ENCODE data around the gene GFOD1. TPM values are rescaled to one million over a fixed set of nuclear protein-coding genes. Genes with fewer than 3 reads are reported as not detected.

Gene GFOD1
- total RNA-seq, 1 experiment from 2014 or later: 6.1 TPM

GRCh38 chr6:13367396-13367795 lies 120.0 kb downstream of the GFOD1 start:
- Histone ChIP-seq H2AFZ (ENCODE audit: low read length) (no peak overlapping the region), H3K79me2 (ENCODE audit: insufficient read depth, low read length) (no peaks in the 10 kb centered on the region), H3K14ac (ENCODE audit: insufficient read depth, low read length) (no peak overlapping the region), H3T11ph (ENCODE audit: low read length) (no peak overlapping the region), H3K23ac (ENCODE audit: insufficient read length, low read depth, low read length) (no peak overlapping the region), H2BK15ac (ENCODE audit: low read depth, low read length) (no peak overlapping the region), H2BK20ac (ENCODE audit: low read depth, low read length, poor library complexity, severe bottlenecking) (no peak overlapping the region), H3K4ac (ENCODE audit: low read depth, low read length) (no peak overlapping the region), H3K27me3 (ENCODE audit: insufficient read depth, low read length) (no peaks in the 10 kb centered on the region), H3K9ac (ENCODE audit: extremely low read depth, insufficient read length, low read length) (peak overlapping the region; percentile 1), H2BK5ac (ENCODE audit: insufficient read length, low read length) (no peak overlapping the region), H3K9me3 (ENCODE audit: control insufficient read depth, low read depth, low read length) (no peaks in the 10 kb centered on the region), H3K18ac (ENCODE audit: insufficient read length, low read depth, low read length) (no peak overlapping the region), H4K5ac (ENCODE audit: insufficient read length, low read depth, low read length) (no peak overlapping the region), H2AK5ac (ENCODE audit: insufficient read length, low read length) (no peak overlapping the region), H4K20me1 (ENCODE audit: control insufficient read depth, insufficient read depth, insufficient read length) (no peaks in the 10 kb centered on the region), H4K8ac (replicated peaks; ENCODE audit: insufficient read length, low read depth, low read length) (no peak overlapping the region), H3K4me1 (ENCODE audit: insufficient read depth, low read length) (peaks cover 7% of the 10 kb centered on the region; the same call in 1 of the 2 replicates), H3K27ac (ENCODE audit: insufficient read length, low read depth, low read length) (no peak overlapping the region), H2BK12ac (ENCODE audit: insufficient read length, low read depth, low read length) (no peak overlapping the region), H3K4me2 (ENCODE audit: insufficient read depth, insufficient read length, low read length) (no peak overlapping the region), H2BK120ac (ENCODE audit: low read depth, low read length, poor library complexity, severe bottlenecking) (no peak overlapping the region), H3K79me1 (ENCODE audit: insufficient read depth, low read depth, low read length, poor library complexity, severe bottlenecking) (no peaks in the 10 kb centered on the region), H4K91ac (ENCODE audit: insufficient read length, low read depth, low read length) (no peak overlapping the region), H3K23me2 (ENCODE audit: insufficient read length, low read depth, low read length, poor library complexity, severe bottlenecking) (no peaks in the 10 kb centered on the region), H3K56ac (ENCODE audit: insufficient read length, low read depth, low read length) (no peak overlapping the region)
- Mint-ChIP-seq H3K4me3 (no peak overlapping the region), H3K4me1 (peaks cover 23 to 31% of the 10 kb centered on the region in 2 experiments), H3K9me3 (no peaks in the 10 kb centered on the region), H3K27ac (peak overlapping the region in 2 of 3 experiments; percentile 1 to 75; a peak in 3 of 7 replicates), H3K36me3 (ENCODE audit: insufficient read depth in 1 of 3, low read depth in 3 of 3) (peaks cover 0 to 5% (median 2%) of the 10 kb centered on the region in 3 experiments; a peak in 1 of 7 replicates), H3K27me3 (ENCODE audit: low read depth) (no peaks in the 10 kb centered on the region)
- WGBS (ENCODE audit: extremely low coverage, insufficient read length, low lambda C conversion rate): no CpG with 5 or more reads among the region's 3 CpGs
- no peak for DNase-seq
- TF ChIP-seq CTCF (conservative IDR thresholded peaks at IDR 0.05): no peak
